ENCODE data around the gene BEND6. TPM values are rescaled to one million over a fixed set of nuclear protein-coding genes. Genes with fewer than 3 reads are reported as not detected.

BEND6 gene
- polyA plus RNA-seq, 1 donor from 2014 or later: 8.6 TPM

DNA sequence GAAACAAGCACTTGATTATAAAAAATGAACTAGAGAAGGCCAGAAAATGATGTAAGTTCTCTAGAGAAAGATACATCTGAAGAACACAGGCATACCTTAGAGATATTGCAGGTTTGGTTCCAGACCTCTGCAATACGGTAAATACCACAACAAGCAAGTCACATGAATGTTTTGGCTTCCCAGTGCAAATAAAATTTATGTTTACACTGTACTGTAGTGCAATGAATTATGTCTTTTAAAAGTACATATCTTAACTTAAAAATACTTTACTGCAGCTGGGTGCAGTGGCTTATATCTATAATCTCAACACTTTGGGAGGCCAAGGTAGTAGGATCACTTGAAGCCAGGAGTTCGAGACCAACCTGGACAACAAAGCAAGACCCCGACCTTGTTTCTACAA, 80.6 kb downstream of the BEND6 start:
- H3K4me3 ChIP-seq (ENCODE audit: low read length): no peak overlapping the region
- H3K9ac ChIP-seq (ENCODE audit: low read length): no peak overlapping the region
- H3K27me3 ChIP-seq (ENCODE audit: insufficient read depth, low read depth, low read length): no peaks in the 10 kb centered on the region
- H3K9me3 ChIP-seq (ENCODE audit: low read length): no peaks in the 10 kb centered on the region
- no peaks in the 10 kb centered on the region for H3K9me2 ChIP-seq (ENCODE audit: insufficient read depth, low read length)
- H3K4me2 ChIP-seq (ENCODE audit: low read length): no peak overlapping the region
- TF ChIP-seq MXI1 (conservative IDR thresholded peaks at IDR 0.05; ENCODE audit: poor library complexity, severe bottlenecking): no peak
- TF ChIP-seq POLR2AphosphoS5 (IDR thresholded peaks at IDR 0.05): no peak
- TF ChIP-seq, protein P1, sequence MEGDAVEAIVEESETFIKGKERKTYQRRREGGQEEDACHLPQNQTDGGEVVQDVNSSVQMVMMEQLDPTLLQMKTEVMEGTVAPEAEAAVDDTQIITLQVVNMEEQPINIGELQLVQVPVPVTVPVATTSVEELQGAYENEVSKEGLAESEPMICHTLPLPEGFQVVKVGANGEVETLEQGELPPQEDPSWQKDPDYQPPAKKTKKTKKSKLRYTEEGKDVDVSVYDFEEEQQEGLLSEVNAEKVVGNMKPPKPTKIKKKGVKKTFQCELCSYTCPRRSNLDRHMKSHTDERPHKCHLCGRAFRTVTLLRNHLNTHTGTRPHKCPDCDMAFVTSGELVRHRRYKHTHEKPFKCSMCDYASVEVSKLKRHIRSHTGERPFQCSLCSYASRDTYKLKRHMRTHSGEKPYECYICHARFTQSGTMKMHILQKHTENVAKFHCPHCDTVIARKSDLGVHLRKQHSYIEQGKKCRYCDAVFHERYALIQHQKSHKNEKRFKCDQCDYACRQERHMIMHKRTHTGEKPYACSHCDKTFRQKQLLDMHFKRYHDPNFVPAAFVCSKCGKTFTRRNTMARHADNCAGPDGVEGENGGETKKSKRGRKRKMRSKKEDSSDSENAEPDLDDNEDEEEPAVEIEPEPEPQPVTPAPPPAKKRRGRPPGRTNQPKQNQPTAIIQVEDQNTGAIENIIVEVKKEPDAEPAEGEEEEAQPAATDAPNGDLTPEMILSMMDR (IDR thresholded peaks at IDR 0.05; ENCODE audit: poor library complexity, severe bottlenecking): no peak
- no peak for TF ChIP-seq EZH2 (IDR thresholded peaks at IDR 0.05; ENCODE audit: borderline replicate concordance, insufficient read depth, low read length, poor library complexity, severe bottlenecking)
- TF ChIP-seq EP300 (conservative IDR thresholded peaks at IDR 0.05; ENCODE audit: poor library complexity, severe bottlenecking): no peak
- TF ChIP-seq SMC3 (conservative IDR thresholded peaks at IDR 0.05; ENCODE audit: poor library complexity): no peak
- no peak for TF ChIP-seq RAD21 (conservative IDR thresholded peaks at IDR 0.05)
- TF ChIP-seq, protein P2, sequence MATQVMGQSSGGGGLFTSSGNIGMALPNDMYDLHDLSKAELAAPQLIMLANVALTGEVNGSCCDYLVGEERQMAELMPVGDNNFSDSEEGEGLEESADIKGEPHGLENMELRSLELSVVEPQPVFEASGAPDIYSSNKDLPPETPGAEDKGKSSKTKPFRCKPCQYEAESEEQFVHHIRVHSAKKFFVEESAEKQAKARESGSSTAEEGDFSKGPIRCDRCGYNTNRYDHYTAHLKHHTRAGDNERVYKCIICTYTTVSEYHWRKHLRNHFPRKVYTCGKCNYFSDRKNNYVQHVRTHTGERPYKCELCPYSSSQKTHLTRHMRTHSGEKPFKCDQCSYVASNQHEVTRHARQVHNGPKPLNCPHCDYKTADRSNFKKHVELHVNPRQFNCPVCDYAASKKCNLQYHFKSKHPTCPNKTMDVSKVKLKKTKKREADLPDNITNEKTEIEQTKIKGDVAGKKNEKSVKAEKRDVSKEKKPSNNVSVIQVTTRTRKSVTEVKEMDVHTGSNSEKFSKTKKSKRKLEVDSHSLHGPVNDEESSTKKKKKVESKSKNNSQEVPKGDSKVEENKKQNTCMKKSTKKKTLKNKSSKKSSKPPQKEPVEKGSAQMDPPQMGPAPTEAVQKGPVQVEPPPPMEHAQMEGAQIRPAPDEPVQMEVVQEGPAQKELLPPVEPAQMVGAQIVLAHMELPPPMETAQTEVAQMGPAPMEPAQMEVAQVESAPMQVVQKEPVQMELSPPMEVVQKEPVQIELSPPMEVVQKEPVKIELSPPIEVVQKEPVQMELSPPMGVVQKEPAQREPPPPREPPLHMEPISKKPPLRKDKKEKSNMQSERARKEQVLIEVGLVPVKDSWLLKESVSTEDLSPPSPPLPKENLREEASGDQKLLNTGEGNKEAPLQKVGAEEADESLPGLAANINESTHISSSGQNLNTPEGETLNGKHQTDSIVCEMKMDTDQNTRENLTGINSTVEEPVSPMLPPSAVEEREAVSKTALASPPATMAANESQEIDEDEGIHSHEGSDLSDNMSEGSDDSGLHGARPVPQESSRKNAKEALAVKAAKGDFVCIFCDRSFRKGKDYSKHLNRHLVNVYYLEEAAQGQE (IDR thresholded peaks at IDR 0.05; ENCODE audit: borderline replicate concordance): no peak
- no peak for TF ChIP-seq TAF1 (IDR thresholded peaks at IDR 0.05; ENCODE audit: low read depth)
- no peak overlapping the region for H3K27ac ChIP-seq (ENCODE audit: low read length)
- no peak overlapping the region for H2AFZ ChIP-seq (ENCODE audit: low read depth, low read length)
- no peaks in the 10 kb centered on the region for H4K20me1 ChIP-seq (ENCODE audit: insufficient read depth)
- H3K79me2 ChIP-seq (replicated peaks; ENCODE audit: insufficient read depth, low read length): no peaks in the 10 kb centered on the region
- no peaks in the 10 kb centered on the region for H3F3A ChIP-seq (ENCODE audit: insufficient read depth, low read length, poor library complexity, severe bottlenecking)
- no peaks in the 10 kb centered on the region for H3K36me3 ChIP-seq (ENCODE audit: insufficient read depth, low read length)

GRCh38 chr6:57038906-57039305, 84.0 kb downstream of the BEND6 start:
- Histone ChIP-seq H3K27ac (ENCODE audit: low read length) (no peak overlapping the region), H3K4me2 (ENCODE audit: low read length) (no peak overlapping the region), H3K36me3 (ENCODE audit: insufficient read depth, low read length) (no peaks in the 10 kb centered on the region), H2AFZ (ENCODE audit: low read depth, low read length) (no peak overlapping the region), H3K79me2 (replicated peaks; ENCODE audit: insufficient read depth, low read length) (no peaks in the 10 kb centered on the region), H3K9ac (ENCODE audit: low read length) (no peak overlapping the region), H3K9me2 (ENCODE audit: insufficient read depth, low read length) (no peaks in the 10 kb centered on the region), H3K4me3 (ENCODE audit: low read length) (no peak overlapping the region), H3F3A (ENCODE audit: insufficient read depth, low read length, poor library complexity, severe bottlenecking) (no peaks in the 10 kb centered on the region), H3K27me3 (ENCODE audit: insufficient read depth, low read depth, low read length) (no peaks in the 10 kb centered on the region), H3K9me3 (ENCODE audit: low read length) (no peaks in the 10 kb centered on the region), H4K20me1 (ENCODE audit: insufficient read depth) (no peaks in the 10 kb centered on the region)
- TF ChIP-seq, protein P1 (IDR thresholded peaks at IDR 0.05; ENCODE audit: poor library complexity, severe bottlenecking): no peak
- no peak for TF ChIP-seq RAD21 (conservative IDR thresholded peaks at IDR 0.05)
- TF ChIP-seq, protein P2 (IDR thresholded peaks at IDR 0.05; ENCODE audit: borderline replicate concordance): no peak
- no peak for TF ChIP-seq EZH2 (IDR thresholded peaks at IDR 0.05; ENCODE audit: borderline replicate concordance, insufficient read depth, low read length, poor library complexity, severe bottlenecking)

Measured in neural cell (in vitro differentiated cells).